Gastroesophageal sphincter (tissue), 3 donors: ENCODE results near the gene NRL.

Source experiments
- CTCF ChIP-seq, 4 experiments: fragments of 200-600 bp in 2 of 4; fragments of 450-650 bp in 2 of 4; sonication (generic) in 1 of 4; IDR thresholded peaks; one replicate each; pipeline ENCODE4 v1.5.1; 2017 to 2019; ENCODE audit warnings: antibody characterized with exemption in 4 of 4, mild to moderate bottlenecking in 2 of 4, moderate library complexity in 2 of 4
- POLR2A ChIP-seq, 2 donors: fragments of 450-650 bp; IDR thresholded peaks; one replicate each; pipeline ENCODE4 v1.6.1; 2017; ENCODE audit warnings: antibody characterized with exemption in 2 of 2, mild to moderate bottlenecking in 2 of 2, moderate library complexity in 1 of 2
- POLR2AphosphoS5 ChIP-seq: sonication (generic); formaldehyde crosslinking; IDR thresholded peaks from one replicate; pipeline ENCODE4 v1.6.1; 2017; ENCODE audit warnings: antibody characterized with exemption

- TF ChIP-seq POLR2A (IDR thresholded peaks at IDR 0.05) (no peak), CTCF (IDR thresholded peaks at IDR 0.05) (no peak), POLR2AphosphoS5 (no peak)
Measured at GRCh38 chr14:24132061-24132685, 17.4 kb upstream of the NRL start.
